ENCODE results near the gene RGS13.
"Not testable (repeated sequence)": the region's sequence is repeated elsewhere in the genome, so short reads cannot be mapped to it uniquely, and the experiment has no call there.

RGS13 gene

GRCh38 chr1:192675716-192676115, 39.8 kb downstream of the RGS13 start:
- H3K4me3 ChIP-seq (ENCODE audit: low read length): no peak overlapping the region
- no peak for TF ChIP-seq CTCF (conservative IDR thresholded peaks at IDR 0.05; ENCODE audit: low read length)

GRCh38 chr1:192678099-192678498, 42.2 kb downstream of the RGS13 start:
- no peak overlapping the region for H3K4me3 ChIP-seq (ENCODE audit: low read length)
- DNase-seq (ENCODE audit: low read depth): no peak
- TF ChIP-seq CTCF (conservative IDR thresholded peaks at IDR 0.05; ENCODE audit: low read length): no peak

More at GRCh38 chr1:192675716-192676115, 39.8 kb downstream of the RGS13 start:
- DNase-seq (ENCODE audit: low read depth): no peak

GRCh38 chr1:192682335-192682734, 46.4 kb downstream of the RGS13 start:
- no peak for DNase-seq (ENCODE audit: low read depth)
- TF ChIP-seq CTCF (conservative IDR thresholded peaks at IDR 0.05; ENCODE audit: low read length): no peak
- H3K4me3 ChIP-seq (ENCODE audit: low read length): no peak overlapping the region

DNA sequence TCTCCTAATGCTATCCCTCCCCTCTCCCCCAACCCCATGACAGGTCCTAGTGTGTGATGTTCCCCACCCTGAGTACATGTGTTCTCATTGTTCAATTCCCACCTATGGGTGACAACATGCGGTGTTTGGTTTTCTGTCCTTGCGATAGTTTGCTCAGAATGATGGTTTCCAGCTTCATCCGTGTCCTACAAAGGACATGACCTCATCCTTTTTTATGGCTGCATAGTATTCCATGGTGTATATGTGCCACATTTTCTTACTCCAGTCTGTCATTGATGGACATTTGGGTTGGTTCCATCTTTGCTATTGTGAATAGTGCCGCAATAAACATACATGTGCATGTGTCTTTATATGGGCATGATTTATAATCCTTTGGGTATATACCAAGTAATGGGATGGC, 47.1 kb downstream of the RGS13 start:
- not testable (repeated sequence) for H3K4me3 ChIP-seq (ENCODE audit: low read length); DNase-seq (ENCODE audit: low read depth)

GRCh38 chr1:192689459-192689858, 53.5 kb downstream of the RGS13 start:
- DNase-seq (ENCODE audit: low read depth): no peak
- TF ChIP-seq CTCF (conservative IDR thresholded peaks at IDR 0.05; ENCODE audit: low read length): no peak
- H3K4me3 ChIP-seq (ENCODE audit: low read length): no peak overlapping the region

GRCh38 chr1:192691041-192691440, 55.1 kb downstream of the RGS13 start:
- no peak for TF ChIP-seq CTCF (conservative IDR thresholded peaks at IDR 0.05; ENCODE audit: low read length)
- H3K4me3 ChIP-seq (ENCODE audit: low read length): no peak overlapping the region
- DNase-seq (ENCODE audit: low read depth): no peak

DNA sequence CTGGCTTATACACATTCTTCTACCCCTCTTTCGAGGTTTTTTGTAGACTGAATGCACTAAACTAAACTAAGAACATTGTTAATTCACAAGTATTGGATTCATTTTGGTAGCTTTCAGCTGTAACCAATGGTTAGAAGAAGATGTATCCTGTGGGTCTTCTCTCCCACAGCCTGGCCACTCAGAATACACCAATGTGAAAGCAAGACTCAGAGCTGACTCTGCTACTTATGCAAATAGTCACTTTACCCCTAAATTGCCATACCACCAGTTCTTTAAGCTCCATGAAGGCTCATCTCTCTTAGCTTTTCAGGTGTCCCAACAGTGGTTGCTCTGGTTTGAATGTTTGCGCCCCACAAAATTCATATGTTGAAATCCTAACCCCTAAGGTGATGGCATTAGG, 60.1 kb downstream of the RGS13 start:
- TF ChIP-seq CTCF (conservative IDR thresholded peaks at IDR 0.05; ENCODE audit: low read length): no peak
- H3K4me3 ChIP-seq (ENCODE audit: low read length): no peak overlapping the region
- DNase-seq (ENCODE audit: low read depth): no peak

- DNase-seq (ENCODE audit: low read depth): no peak
- H3K4me3 ChIP-seq (ENCODE audit: low read length): no peak overlapping the region
- TF ChIP-seq CTCF (conservative IDR thresholded peaks at IDR 0.05; ENCODE audit: low read length): no peak
Observed at GRCh38 chr1:192697771-192698170, 61.8 kb downstream of the RGS13 start.
